Spleen (tissue), 11 donors: Measurements from ENCODE around the gene CD8B. TPM values are rescaled to one million over a fixed set of nuclear protein-coding genes. Genes with fewer than 3 reads are reported as not detected.

Experiments used
- DNase-seq: peaks from one replicate; pipeline ENCODE4 v3.0.0-alpha.2; 2020
- H3K27ac ChIP-seq, 8 donors: fragments of 200-600 bp; sonication (generic) in 7 of 8; 1 replicate in 4 of 8; 2 replicates in 4 of 8; pipeline versions ENCODE4 v1.5.0 to v1.8.0; 2016 to 2021; ENCODE audit warnings: inconsistent platforms in 4 of 8, mild to moderate bottlenecking in 4 of 8, moderate library complexity in 1 of 8
- H3K27me3 ChIP-seq, 7 donors: fragments of 200-600 bp; sonication (generic) in 6 of 7; replicated peaks in 1 of 7; 1 replicate in 4 of 7; 2 replicates in 3 of 7; pipeline versions ENCODE4 v1.5.0 to v1.8.0; 2016 to 2021; ENCODE audit warnings: inconsistent platforms in 3 of 7, mild to moderate bottlenecking in 1 of 7
- H3K36me3 ChIP-seq, 6 donors: fragments of 200-600 bp; sonication (generic) in 5 of 6; 1 replicate in 4 of 6; 2 replicates in 2 of 6; pipeline versions ENCODE4 v1.5.0 to v1.8.0; 2016 to 2021; ENCODE audit warnings: inconsistent platforms in 2 of 6
- H3K4me1 ChIP-seq, 6 donors: fragments of 200-600 bp; sonication (generic) in 5 of 6; 1 replicate in 3 of 6; 2 replicates in 3 of 6; pipeline versions ENCODE4 v1.5.0 to v1.8.0; 2016 to 2021; ENCODE audit warnings: inconsistent platforms in 3 of 6
- H3K4me3 ChIP-seq, 8 donors: fragments of 200-600 bp; sonication (generic) in 7 of 8; 1 replicate in 4 of 8; 2 replicates in 4 of 8; pipeline versions ENCODE4 v1.5.0 to v1.8.0; 2016 to 2021; ENCODE audit warnings: inconsistent platforms in 4 of 8, mild to moderate bottlenecking in 4 of 8, moderate library complexity in 2 of 8
- H3K9me3 ChIP-seq, 8 donors: fragments of 200-600 bp; sonication (generic) in 7 of 8; 1 replicate in 4 of 8; 2 replicates in 4 of 8; pipeline versions ENCODE4 v1.5.0 to v1.8.0; 2016 to 2021; ENCODE audit warnings: inconsistent platforms in 4 of 8
- POLR2A ChIP-seq, 3 donors: fragments of 450-650 bp; IDR thresholded peaks; one replicate each; pipeline ENCODE4 v1.5.1; 2017; ENCODE audit warnings: antibody characterized with exemption in 3 of 3, mild to moderate bottlenecking in 1 of 3
- POLR2AphosphoS5 ChIP-seq, 3 donors: sonication (generic); formaldehyde crosslinking; IDR thresholded peaks; one replicate each; pipeline ENCODE4 v1.5.1; 2017; ENCODE audit warnings: antibody characterized with exemption in 3 of 3
- WGBS, 5 donors: extraction: QIAGEN DNeasy Blood & Tissue Kit in 3 of 5; methylation state at CpG; one replicate each; pipeline versions ENCODE4 v1.1.5 to v1.1.7; 2013 to 2018; 5-methylcytosine and 5-hydroxymethylcytosine counted together
- intact Hi-C: fragments of 100-400 bp; cut with DNase I; formaldehyde crosslinking; loops from one replicate; pipeline ENCODE4 v1.15.0; 2023; ENCODE audit warnings: low total_unique reads
- polyA plus RNA-seq, 3 donors: library from polyadenylated mRNA; stranded (reverse); fragments of 200-250 nt; gene quantifications; one replicate each; pipeline ENCODE4 v1.2.1, GENCODE V29; 2013
- total RNA-seq, 7 donors: library from RNA; depleted of rRNA in 3 of 7; stranded (reverse); fragments of >200 nt in 3 of 7; fragmentation: NEBNext Ultra II Directional in 4 of 7; extraction: Animal tissue kit (Norgen Biotek cat#: 25700) in 4 of 7; gene quantifications; one replicate each; pipeline versions ENCODE4 v1.1.0 to v1.2.1, GENCODE V29; 2016 to 2021
- TF ChIP-seq, protein P1 (sequence below), 11 experiments: fragments of 200-600 bp in 7 of 11; fragments of 450-650 bp in 4 of 11; sonication (generic) in 4 of 11; IDR thresholded peaks in 8 of 11; conservative IDR thresholded peaks in 3 of 11; 1 replicate in 7 of 11; 2 replicates in 4 of 11; pipeline versions ENCODE4 v1.4.0 to v1.8.0; 2016 to 2021; ENCODE audit warnings: antibody characterized with exemption in 11 of 11, inconsistent platforms in 4 of 11, mild to moderate bottlenecking in 1 of 11
- donor health status: healthy with polysubstance abuse.
- donor health status: DM: no; HTN: no; CAD: no; lungs with moderate emphysema.
- donor health status: DM: no; HTN: no; CAD: no.
- donor health status: Bipolar disorder and iron deficiency.
- donor health status: healthy.
- donor health status: DM: no; HTN: no; CAD: no.
- donor health status: DM: yes; HTN: yes; CAD: no.

CD8B gene
- total and polyA plus RNA-seq, 10 donors = 5.0 to 24.3 (median 17.0) TPM

DNA sequence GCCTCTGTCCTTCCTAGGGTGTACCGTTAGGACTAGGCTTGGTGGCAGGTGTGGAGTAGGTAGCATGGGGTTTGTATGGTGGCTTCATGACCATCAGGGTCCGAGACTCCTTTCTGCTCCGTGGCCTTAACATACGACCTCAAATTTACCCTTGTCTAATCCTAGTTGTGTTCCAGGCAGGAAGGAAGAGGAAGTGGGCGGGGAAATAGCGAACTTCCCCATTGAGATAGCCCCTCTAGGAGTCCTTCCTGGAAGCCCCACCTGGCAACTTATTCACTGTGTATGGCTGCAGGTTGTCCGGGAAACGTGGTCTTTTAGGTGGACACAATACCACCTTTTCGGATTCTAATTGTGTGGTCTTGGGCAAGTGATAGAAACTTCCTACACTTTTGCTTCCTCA lies 80.3 kb downstream of the CD8B start:
- WGBS, 5 donors = 48 to 66% (median 55%) methylated on average over 9 of the region's 9 CpGs
- Histone ChIP-seq H3K4me3 (no peak overlapping the region), H3K9me3 (no peaks in the 10 kb centered on the region), H3K36me3 (peaks cover 0 to 18% (median 0%) of the 10 kb centered on the region in 6 donors), H3K27me3 (no peaks in the 10 kb centered on the region), H3K4me1 (peaks cover 16 to 74% (median 33%) of the 10 kb centered on the region in 6 donors), H3K27ac (peak overlapping the region in 7 of 8 donors; percentile 25 to 86 (median 62))
- no peak for DNase-seq
- TF ChIP-seq, protein P1, sequence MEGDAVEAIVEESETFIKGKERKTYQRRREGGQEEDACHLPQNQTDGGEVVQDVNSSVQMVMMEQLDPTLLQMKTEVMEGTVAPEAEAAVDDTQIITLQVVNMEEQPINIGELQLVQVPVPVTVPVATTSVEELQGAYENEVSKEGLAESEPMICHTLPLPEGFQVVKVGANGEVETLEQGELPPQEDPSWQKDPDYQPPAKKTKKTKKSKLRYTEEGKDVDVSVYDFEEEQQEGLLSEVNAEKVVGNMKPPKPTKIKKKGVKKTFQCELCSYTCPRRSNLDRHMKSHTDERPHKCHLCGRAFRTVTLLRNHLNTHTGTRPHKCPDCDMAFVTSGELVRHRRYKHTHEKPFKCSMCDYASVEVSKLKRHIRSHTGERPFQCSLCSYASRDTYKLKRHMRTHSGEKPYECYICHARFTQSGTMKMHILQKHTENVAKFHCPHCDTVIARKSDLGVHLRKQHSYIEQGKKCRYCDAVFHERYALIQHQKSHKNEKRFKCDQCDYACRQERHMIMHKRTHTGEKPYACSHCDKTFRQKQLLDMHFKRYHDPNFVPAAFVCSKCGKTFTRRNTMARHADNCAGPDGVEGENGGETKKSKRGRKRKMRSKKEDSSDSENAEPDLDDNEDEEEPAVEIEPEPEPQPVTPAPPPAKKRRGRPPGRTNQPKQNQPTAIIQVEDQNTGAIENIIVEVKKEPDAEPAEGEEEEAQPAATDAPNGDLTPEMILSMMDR (IDR thresholded peaks at IDR 0.05 in 8 of 11, conservative IDR thresholded peaks at IDR 0.05 in 3 of 11) = no peak
- TF ChIP-seq POLR2AphosphoS5 (IDR thresholded peaks at IDR 0.05) (peak in 1 of 3 donors; percentile 50), POLR2A (IDR thresholded peaks at IDR 0.05) (no peak)
- intact Hi-C loops = no loop called here

DNA sequence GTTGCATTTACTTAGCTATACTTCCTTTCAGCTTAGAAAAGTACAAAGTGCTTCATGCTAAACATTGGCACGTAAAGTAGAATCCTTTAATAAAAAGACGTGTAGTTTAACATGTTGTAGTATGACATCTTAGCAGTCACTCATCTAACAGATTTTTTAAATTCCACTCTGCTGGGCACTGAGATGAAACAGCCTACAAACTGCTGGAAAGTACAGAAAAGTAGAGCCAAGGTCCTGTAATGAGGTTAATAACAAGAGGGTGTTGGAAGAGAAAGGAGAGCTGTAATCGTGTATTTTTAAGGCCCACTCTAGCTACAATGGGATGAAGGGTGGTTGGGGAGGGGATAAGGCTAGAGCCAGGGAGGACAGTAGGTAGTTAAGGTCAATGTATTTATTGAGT lies 81.7 kb downstream of the CD8B start:
- intact Hi-C loops = no loop called here
- no peak overlapping the region for H3K4me3 ChIP-seq
- H3K36me3 ChIP-seq = peaks cover 0 to 25% (median 10%) of the 10 kb centered on the region in 6 donors
- peak overlapping the region in 7 of 8 donors; percentile 6 to 86 (median 62) for H3K27ac ChIP-seq
- no peaks in the 10 kb centered on the region for H3K27me3 ChIP-seq
- WGBS, 5 donors = 58 to 81% (median 68%) methylated on average over 3 of the region's 3 CpGs
- no peaks in the 10 kb centered on the region for H3K9me3 ChIP-seq
- peaks cover 16 to 61% (median 31%) of the 10 kb centered on the region in 6 donors for H3K4me1 ChIP-seq
- DNase-seq = no peak
- no peak for TF ChIP-seq POLR2AphosphoS5 (IDR thresholded peaks at IDR 0.05)

DNA sequence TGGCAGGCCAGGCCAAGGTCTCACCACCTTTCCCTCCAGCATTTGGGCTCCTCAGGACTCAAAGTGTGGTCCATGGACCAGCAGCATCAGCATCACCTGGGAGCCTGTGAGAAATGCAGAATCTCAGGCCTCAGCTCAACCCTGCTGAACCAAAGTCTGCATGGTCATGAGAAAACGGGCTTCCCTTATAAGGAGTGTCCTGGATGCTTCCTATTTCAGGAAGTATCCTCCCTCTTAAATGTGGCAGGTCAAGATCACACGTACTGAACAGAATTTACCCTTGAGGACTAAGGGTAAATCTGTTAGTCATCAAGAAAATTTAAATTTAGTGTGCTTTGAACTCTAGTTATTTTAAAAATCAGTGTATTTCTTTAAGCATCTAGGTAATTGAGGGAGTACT lies 82.7 kb downstream of the CD8B start:
- WGBS, 5 donors = 32 to 73% (median 47%) methylated on average over 2 of the region's 2 CpGs
- intact Hi-C loops = no loop called here
- no peak overlapping the region for H3K4me3 ChIP-seq
- H3K4me1 ChIP-seq = peaks cover 8 to 51% (median 23%) of the 10 kb centered on the region in 6 donors
- peaks cover 0 to 35% (median 18%) of the 10 kb centered on the region in 6 donors for H3K36me3 ChIP-seq
- TF ChIP-seq, protein P1 (IDR thresholded peaks at IDR 0.05 in 8 of 11, conservative IDR thresholded peaks at IDR 0.05 in 3 of 11) = no peak
- TF ChIP-seq POLR2A (IDR thresholded peaks at IDR 0.05) (no peak), POLR2AphosphoS5 (IDR thresholded peaks at IDR 0.05) (peak in 1 of 3 donors; percentile 48)
- H3K27ac ChIP-seq = peak overlapping the region; percentile 6 to 86 (median 60)
- no peaks in the 10 kb centered on the region for H3K27me3 ChIP-seq
- DNase-seq = no peak
- no peaks in the 10 kb centered on the region for H3K9me3 ChIP-seq

- Histone ChIP-seq H3K4me1 (peaks cover 3 to 27% (median 8%) of the 10 kb centered on the region in 6 donors), H3K4me3 (no peak overlapping the region), H3K9me3 (no peaks in the 10 kb centered on the region), H3K27me3 (no peaks in the 10 kb centered on the region), H3K27ac (no peak overlapping the region), H3K36me3 (peaks cover 0 to 60% (median 39%) of the 10 kb centered on the region in 6 donors)
- DNase-seq = no peak
- 82 to 96% (median 93%) methylated on average over 7 of the region's 7 CpGs for WGBS, 5 donors
- TF ChIP-seq POLR2A (IDR thresholded peaks at IDR 0.05) (no peak), POLR2AphosphoS5 (IDR thresholded peaks at IDR 0.05) (no peak)
- TF ChIP-seq, protein P1 (IDR thresholded peaks at IDR 0.05 in 8 of 11, conservative IDR thresholded peaks at IDR 0.05 in 3 of 11) = no peak
- intact Hi-C loops = no loop called here
Observed at GRCh38 chr2:86776532-86776931, 85.2 kb downstream of the CD8B start.
